Breast epithelium (tissue), 3 donors: ENCODE measurements around the gene ANKH.

Experiments
- CTCF ChIP-seq, 3 donors: fragments of 450-650 bp; IDR thresholded peaks; one replicate each; pipeline ENCODE4 v1.5.1; 2016 to 2017; ENCODE audit warnings: antibody characterized with exemption in 3 of 3, mild to moderate bottlenecking in 3 of 3, moderate library complexity in 3 of 3
- POLR2A ChIP-seq: fragments of 450-650 bp; IDR thresholded peaks from one replicate; pipeline ENCODE4 v1.6.1; 2016; ENCODE audit warnings: antibody characterized with exemption, mild to moderate bottlenecking, moderate library complexity
- POLR2AphosphoS5 ChIP-seq, 3 donors: sonication (generic); formaldehyde crosslinking; IDR thresholded peaks; one replicate each; pipeline ENCODE4 v1.6.1; 2017; ENCODE audit warnings: antibody characterized with exemption in 3 of 3

- no peak for TF ChIP-seq CTCF (IDR thresholded peaks at IDR 0.05)
- TF ChIP-seq POLR2AphosphoS5 (IDR thresholded peaks at IDR 0.05), result no peak
- TF ChIP-seq POLR2A, result no peak
These were observed 111.0 kb downstream of the ANKH start for GRCh38 chr5:14760548-14761002.
